PC-3 (cell line): ENCODE results near the gene MICALL2. TPM values are rescaled to one million over a fixed set of nuclear protein-coding genes. Genes with fewer than 3 reads are reported as not detected.

Experiments
- ATAC-seq: fragments of 200-7000 bp; cut with Tn5 transposase; 2 replicates; pipeline ENCODE4 v1.9.1; 2020; ENCODE audit warnings: mild to moderate bottlenecking, moderate library complexity
- BruUV-seq: library from RNA; stranded (reverse); fragments of 400-500 nt; replicated peaks from 2 replicates; lab custom pipeline; 2021; lab: Mats Ljungman, UMichigan
- CTCF ChIA-PET: fragments of 300-600 bp; sonication (Branson Sonifier 250); formaldehyde crosslinking; loops from one replicate; lab custom pipeline; 2022; ENCODE audit warnings: antibody characterized with exemption; lab: Charles Lee
- POLR2A ChIA-PET: fragments of 300-600 bp; sonication (Branson Sonifier 250); formaldehyde crosslinking; loops from one replicate; lab custom pipeline; 2022; ENCODE audit warnings: antibody characterized with exemption; ENCODE audit not compliant: unreplicated experiment; lab: Charles Lee
- DNase-seq: peaks from one replicate; pipeline ENCODE4 v3.0.0-alpha.2; 2015
- H2AFZ ChIP-seq: fragments of 300-600 bp; sonication (generic); 2 replicates; pipeline ENCODE4 v1.6.0; 2016; ENCODE audit warnings: antibody characterized with exemption, low read length
- H3F3A ChIP-seq: fragments of 300-600 bp; sonication (generic); one replicate; pipeline ENCODE4 v1.6.0; 2017; ENCODE audit warnings: antibody characterized with exemption, low read length, control low read depth, mild to moderate bottlenecking; ENCODE audit not compliant: unreplicated experiment
- H3K27ac ChIP-seq: fragments of 300-600 bp; sonication (generic); 2 replicates; pipeline ENCODE4 v1.5.1; 2016; ENCODE audit warnings: mild to moderate bottlenecking, low read length
- H3K27me3 ChIP-seq: fragments of 300-600 bp; sonication (generic); 2 replicates; pipeline ENCODE4 v1.6.1; 2016; ENCODE audit warnings: low read length, mixed read lengths
- H3K36me3 ChIP-seq: fragments of 300-600 bp; sonication (generic); 2 replicates; pipeline ENCODE4 v1.6.1; 2016; ENCODE audit warnings: low read depth, mixed run types, low read length, mixed read lengths
- H3K4me1 ChIP-seq: fragments of 300-600 bp; sonication (generic); 2 replicates; pipeline ENCODE4 v1.5.1; 2016; ENCODE audit warnings: low read length; ENCODE audit not compliant: insufficient read depth
- H3K4me2 ChIP-seq: fragments of 300-600 bp; sonication (generic); 2 replicates; pipeline ENCODE4 v1.6.0; 2016; ENCODE audit warnings: low read length
- H3K4me3 ChIP-seq: fragments of 300-600 bp; sonication (generic); 2 replicates; pipeline ENCODE4 v1.5.1; 2016; ENCODE audit warnings: mild to moderate bottlenecking, low read length, mixed read lengths
- H3K79me2 ChIP-seq: fragments of 300-600 bp; sonication (generic); 2 replicates; pipeline ENCODE4 v1.6.1; 2017; ENCODE audit warnings: low read length, mixed read lengths
- H3K9ac ChIP-seq: fragments of 300-600 bp; sonication (generic); 2 replicates; pipeline ENCODE4 v1.6.0; 2016; ENCODE audit warnings: mild to moderate bottlenecking, low read length
- H3K9me2 ChIP-seq: fragments of 300-600 bp; sonication (generic); replicated peaks from 2 replicates; pipeline ENCODE4 v1.6.1; 2016; ENCODE audit warnings: mixed run types, low read length, mixed read lengths
- H3K9me3 ChIP-seq: fragments of 300-600 bp; sonication (generic); 2 replicates; pipeline ENCODE4 v1.6.1; 2016; ENCODE audit warnings: low read length, mixed read lengths
- H4K20me1 ChIP-seq: fragments of 300-600 bp; sonication (generic); 2 replicates; pipeline ENCODE4 v1.6.1; 2016; ENCODE audit warnings: low read length, mixed read lengths
- EZH2 ChIP-seq: fragments of 300-600 bp; sonication (generic); IDR thresholded peaks from one replicate; pipeline ENCODE4 v1.6.1; 2017; ENCODE audit warnings: antibody characterized with exemption, mild to moderate bottlenecking, low read length; ENCODE audit not compliant: unreplicated experiment
- EZH2phosphoT487 ChIP-seq: fragments of 300-600 bp; sonication (generic); IDR thresholded peaks from 2 replicates; pipeline ENCODE4 v1.6.1; 2018; ENCODE audit warnings: mild to moderate bottlenecking, antibody characterized with exemption, low read length, borderline replicate concordance
- intact Hi-C: fragments of 100-400 bp; cut with micrococcal nuclease; formaldehyde crosslinking; loops from 2 replicates; pipeline ENCODE4 v1.9.0; 2023
- total RNA-seq: library from RNA; depleted of rRNA; stranded (reverse); fragments of >200 nt; gene quantifications from 2 replicates; pipeline ENCODE4 v1.2.3, GENCODE V29; 2014
- TF ChIP-seq, protein P1 (sequence below): fragments of 300-600 bp; sonication (generic); conservative IDR thresholded peaks from 2 replicates; pipeline ENCODE4 v1.5.1; 2017; ENCODE audit warnings: antibody characterized with exemption, low read depth, mild to moderate bottlenecking, low read length

Gene MICALL2
- total RNA-seq, 1 experiment from 2014 or later: 52.8 TPM

DNA sequence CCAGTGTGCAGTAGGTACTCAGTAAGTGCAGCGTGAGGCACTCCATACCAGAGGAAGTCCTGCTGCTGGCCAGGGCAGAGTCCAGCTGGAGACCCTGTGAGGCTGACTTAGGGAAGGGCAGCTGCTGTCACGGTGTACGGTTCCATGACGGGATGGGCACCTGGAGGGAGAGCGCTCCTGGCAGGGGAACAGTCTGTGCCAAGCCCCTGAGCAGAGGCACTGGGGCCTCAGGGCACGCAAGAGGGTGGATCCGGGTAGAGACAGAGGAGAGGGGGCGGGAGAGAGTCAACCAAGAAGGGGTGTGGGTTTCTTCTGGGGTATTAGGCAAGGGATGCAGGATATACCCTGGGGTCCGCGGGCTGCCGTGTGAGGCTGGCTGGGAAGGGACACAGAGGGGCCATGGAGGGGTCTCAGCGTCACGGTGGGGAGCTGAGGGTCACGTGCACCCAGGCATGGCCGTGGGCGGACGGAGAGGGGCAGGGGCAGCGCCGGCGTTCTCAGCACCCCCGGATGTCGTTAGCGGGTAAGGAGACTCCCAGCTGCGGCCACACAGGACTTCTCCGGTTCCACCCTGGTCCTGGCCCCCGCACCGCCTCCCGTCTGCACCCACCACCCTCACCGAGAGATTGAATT is 70.5 kb downstream of the MICALL2 start:
- Histone ChIP-seq H3K4me1 (no peaks in the 10 kb centered on the region), H3K36me3 (no peaks in the 10 kb centered on the region), H3K4me2 (no peak overlapping the region), H3K27me3 (peaks cover 70% of the 10 kb centered on the region), H3K27ac (no peak overlapping the region), H4K20me1 (no peaks in the 10 kb centered on the region), H3K9me2 (no peaks in the 10 kb centered on the region), H3K79me2 (no peaks in the 10 kb centered on the region), H3F3A (no peaks in the 10 kb centered on the region), H2AFZ (no peak overlapping the region), H3K9ac (no peak overlapping the region), H3K9me3 (no peaks in the 10 kb centered on the region), H3K4me3 (no peak overlapping the region)
- ATAC-seq (no peak), DNase-seq (no peak)
- intact Hi-C loops: no loop called here
- no TSS peak for BruUV-seq
- POLR2A ChIA-PET: no interaction called here
- CTCF ChIA-PET: no interaction called here
- no peak for TF ChIP-seq EZH2
- TF ChIP-seq EZH2phosphoT487: no peak
- TF ChIP-seq, protein P1, sequence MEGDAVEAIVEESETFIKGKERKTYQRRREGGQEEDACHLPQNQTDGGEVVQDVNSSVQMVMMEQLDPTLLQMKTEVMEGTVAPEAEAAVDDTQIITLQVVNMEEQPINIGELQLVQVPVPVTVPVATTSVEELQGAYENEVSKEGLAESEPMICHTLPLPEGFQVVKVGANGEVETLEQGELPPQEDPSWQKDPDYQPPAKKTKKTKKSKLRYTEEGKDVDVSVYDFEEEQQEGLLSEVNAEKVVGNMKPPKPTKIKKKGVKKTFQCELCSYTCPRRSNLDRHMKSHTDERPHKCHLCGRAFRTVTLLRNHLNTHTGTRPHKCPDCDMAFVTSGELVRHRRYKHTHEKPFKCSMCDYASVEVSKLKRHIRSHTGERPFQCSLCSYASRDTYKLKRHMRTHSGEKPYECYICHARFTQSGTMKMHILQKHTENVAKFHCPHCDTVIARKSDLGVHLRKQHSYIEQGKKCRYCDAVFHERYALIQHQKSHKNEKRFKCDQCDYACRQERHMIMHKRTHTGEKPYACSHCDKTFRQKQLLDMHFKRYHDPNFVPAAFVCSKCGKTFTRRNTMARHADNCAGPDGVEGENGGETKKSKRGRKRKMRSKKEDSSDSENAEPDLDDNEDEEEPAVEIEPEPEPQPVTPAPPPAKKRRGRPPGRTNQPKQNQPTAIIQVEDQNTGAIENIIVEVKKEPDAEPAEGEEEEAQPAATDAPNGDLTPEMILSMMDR: no peak

DNA sequence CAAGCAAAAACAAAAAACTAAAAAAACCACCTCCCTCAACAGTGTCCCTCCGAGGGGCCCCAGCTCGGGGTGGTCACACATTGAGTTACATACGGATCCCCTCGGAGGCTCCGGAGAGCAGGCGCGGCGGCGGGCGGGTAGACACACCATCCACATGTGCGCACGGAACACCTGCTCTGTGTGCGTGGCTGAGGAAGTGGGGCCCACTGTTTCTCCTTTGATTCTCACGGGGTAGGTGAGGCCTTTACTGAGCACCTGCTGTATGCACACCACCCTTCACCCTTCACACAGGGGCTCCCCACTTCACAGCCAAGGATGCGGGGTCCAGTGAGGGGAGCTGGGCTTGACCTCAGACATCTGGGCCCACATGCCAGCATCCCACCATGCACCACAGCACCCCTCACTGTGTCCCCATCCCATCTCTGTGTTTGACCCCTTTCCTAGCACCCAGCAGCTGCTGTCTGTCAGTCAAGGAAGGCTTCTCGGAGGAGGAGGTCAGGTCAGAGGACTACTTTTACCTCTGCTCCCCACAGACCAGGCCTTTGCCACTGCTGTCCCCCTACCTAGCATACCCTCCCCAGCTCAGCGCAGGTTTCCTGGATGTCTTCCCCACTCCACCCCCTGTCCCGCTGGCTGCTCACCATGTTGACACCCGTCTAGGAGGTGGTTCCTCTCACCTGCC is 71.1 kb downstream of the MICALL2 start:
- ChIA-PET POLR2A (no interaction called here), CTCF (no interaction called here)
- H3F3A ChIP-seq: no peaks in the 10 kb centered on the region
- no peak overlapping the region for H3K9ac ChIP-seq
- intact Hi-C loops: no loop called here
- DNase-seq: no peak
- H3K4me1 ChIP-seq: no peaks in the 10 kb centered on the region
- peaks cover 77% of the 10 kb centered on the region for H3K27me3 ChIP-seq
- no peaks in the 10 kb centered on the region for H3K9me3 ChIP-seq
- H3K79me2 ChIP-seq: no peaks in the 10 kb centered on the region
- H3K27ac ChIP-seq: no peak overlapping the region
- H3K9me2 ChIP-seq: no peaks in the 10 kb centered on the region
- H3K4me3 ChIP-seq: no peak overlapping the region
- no peak for TF ChIP-seq EZH2
- TF ChIP-seq EZH2phosphoT487: no peak
- TF ChIP-seq, protein P1: no peak
- BruUV-seq: no TSS peak
- H2AFZ ChIP-seq: no peak overlapping the region
- H3K36me3 ChIP-seq: no peaks in the 10 kb centered on the region
- ATAC-seq: no peak
- no peaks in the 10 kb centered on the region for H4K20me1 ChIP-seq
- no peak overlapping the region for H3K4me2 ChIP-seq

DNA sequence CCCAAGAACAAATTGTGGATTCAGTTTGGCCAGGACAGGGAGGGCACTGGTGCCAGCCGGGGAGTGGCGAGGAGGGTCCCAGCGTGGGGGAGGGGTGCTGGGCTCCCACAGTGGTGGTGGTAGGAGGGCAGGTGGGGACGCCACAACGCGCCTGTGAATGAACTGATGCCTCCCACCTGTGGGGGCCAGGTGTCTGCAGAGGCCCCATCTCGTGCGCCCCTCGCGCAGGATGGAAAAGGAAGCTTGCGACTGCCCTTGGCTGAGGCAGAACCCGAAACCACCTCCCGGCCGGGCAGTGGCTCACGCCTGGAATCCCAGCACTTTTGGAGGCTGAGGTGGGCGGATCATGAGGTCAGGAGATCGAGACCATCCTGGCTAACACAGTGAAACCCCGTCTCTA is 72.0 kb downstream of the MICALL2 start:
- Histone ChIP-seq H4K20me1 (no peaks in the 10 kb centered on the region), H3F3A (no peaks in the 10 kb centered on the region), H3K9me3 (no peaks in the 10 kb centered on the region), H3K9me2 (no peaks in the 10 kb centered on the region), H3K79me2 (no peaks in the 10 kb centered on the region), H3K27ac (no peak overlapping the region), H3K27me3 (peaks cover 79% of the 10 kb centered on the region), H2AFZ (no peak overlapping the region), H3K36me3 (no peaks in the 10 kb centered on the region), H3K4me3 (no peak overlapping the region), H3K9ac (no peak overlapping the region), H3K4me2 (no peak overlapping the region), H3K4me1 (no peaks in the 10 kb centered on the region)
- ChIA-PET CTCF (no interaction called here), POLR2A (no interaction called here)
- DNase-seq (no peak), ATAC-seq (no peak)
- TF ChIP-seq EZH2phosphoT487: no peak
- TF ChIP-seq EZH2: no peak
- TF ChIP-seq, protein P1: no peak
- BruUV-seq: no TSS peak
- intact Hi-C loops: no loop called here
